SK-N-SH (cell line): ENCODE data around the gene CFAP251. TPM values are rescaled to one million over a fixed set of nuclear protein-coding genes. Genes with fewer than 3 reads are reported as not detected.

Source experiments
- CTCF ChIA-PET: fragments of 300-600, 350-600 bp; formaldehyde crosslinking; extraction: SDS; loops from one replicate; lab custom pipeline; 2021; lab: Yijun Ruan, JAX
- POLR2A ChIA-PET: fragments of 350-600 bp; sonication (Branson Sonifier 250); formaldehyde crosslinking; extraction: SDS; loops from one replicate; lab custom pipeline; 2020; ENCODE audit warnings: antibody characterized with exemption, inconsistent platforms; lab: Yijun Ruan, JAX
- DNase-seq: peaks from one replicate; pipeline ENCODE4 v3.0.0; 2012
- H2AFZ ChIP-seq: fragments of 200-600 bp; sonication (generic); 2 replicates; pipeline ENCODE4 v1.8.1; 2016; ENCODE audit warnings: antibody characterized with exemption, mild to moderate bottlenecking, low read depth
- H3F3A ChIP-seq: fragments of 200-600 bp; sonication (generic); replicated peaks from 2 replicates; pipeline ENCODE3; 2016; ENCODE audit warnings: antibody characterized with exemption, mild to moderate bottlenecking; ENCODE audit not compliant: insufficient read depth
- H3K27ac ChIP-seq, 2 experiments: fragments of 200-500 bp in 1 of 2; fragments of 200-600 bp in 1 of 2; sonication (Bioruptor generic) in 1 of 2; sonication (generic), shearing (Covaris generic) in 1 of 2; 2 replicates each; pipeline versions ENCODE4 v1.5.1 to v1.6.1; 2014 to 2016; ENCODE audit warnings: low read depth in 2 of 2, inconsistent platforms in 1 of 2, low read length in 1 of 2, mild to moderate bottlenecking in 1 of 2, mixed read lengths in 1 of 2
- H3K27me3 ChIP-seq: fragments of 200-600 bp; sonication (generic), shearing (Covaris generic); 2 replicates; pipeline ENCODE4 v1.6.1; 2016; ENCODE audit warnings: mixed run types; ENCODE audit not compliant: insufficient read depth
- H3K36me3 ChIP-seq, 2 experiments: fragments of 200-500 bp in 1 of 2; fragments of 200-600 bp in 1 of 2; sonication (Bioruptor generic) in 1 of 2; sonication (generic) in 1 of 2; replicated peaks in 1 of 2; 2 replicates each; pipeline versions ENCODE3 to v1.5.1; 2014 to 2016; ENCODE audit warnings: low read length in 1 of 2, mild to moderate bottlenecking in 1 of 2; ENCODE audit not compliant: insufficient read depth in 2 of 2, control insufficient read depth in 1 of 2
- H3K4me1 ChIP-seq, 2 experiments: fragments of 200-500 bp in 1 of 2; fragments of 200-600 bp in 1 of 2; sonication (Bioruptor generic) in 1 of 2; sonication (generic), shearing (Covaris generic) in 1 of 2; 2 replicates each; pipeline versions ENCODE4 v1.5.1 to v1.6.1; 2014 to 2016; ENCODE audit warnings: low read depth in 1 of 2, low read length in 1 of 2, mixed run types in 1 of 2; ENCODE audit not compliant: insufficient read depth in 2 of 2, control insufficient read depth in 1 of 2
- H3K4me2 ChIP-seq: fragments of 200-600 bp; sonication (generic), shearing (Covaris generic); 2 replicates; pipeline ENCODE4 v1.6.1; 2017; ENCODE audit warnings: mixed run types
- H3K4me3 ChIP-seq, 2 experiments: fragments of 200-500 bp in 1 of 2; fragments of 200-600 bp in 1 of 2; sonication (Bioruptor generic) in 1 of 2; sonication (generic), shearing (Covaris generic) in 1 of 2; 2 replicates each; pipeline versions ENCODE4 v1.5.1 to v1.8.1; 2014 to 2016; ENCODE audit warnings: low read depth in 2 of 2, inconsistent platforms in 1 of 2, low read length in 1 of 2, mild to moderate bottlenecking in 1 of 2, mixed read lengths in 1 of 2, moderate library complexity in 1 of 2
- H3K79me2 ChIP-seq: fragments of 200-600 bp; sonication (generic); 2 replicates; pipeline ENCODE4 v1.8.1; 2017; ENCODE audit warnings: mild to moderate bottlenecking; ENCODE audit not compliant: insufficient read depth
- H3K9ac ChIP-seq: fragments of 200-600 bp; sonication (generic); 2 replicates; pipeline ENCODE4 v1.6.1; 2017; ENCODE audit warnings: mixed run types
- H3K9me2 ChIP-seq: fragments of 200-600 bp; sonication (generic); 2 replicates; pipeline ENCODE4 v1.6.1; 2017; ENCODE audit warnings: mixed run types
- H3K9me3 ChIP-seq: fragments of 200-600 bp; sonication (generic); 2 replicates; pipeline ENCODE4 v1.6.1; 2017; ENCODE audit warnings: mixed run types, mild to moderate bottlenecking, moderate library complexity
- H4K20me1 ChIP-seq: fragments of 200-600 bp; sonication (generic); 2 replicates; pipeline ENCODE4 v1.6.1; 2017; ENCODE audit warnings: mild to moderate bottlenecking, mixed run types; ENCODE audit not compliant: insufficient read depth
- CHD2 ChIP-seq: fragments of 150-350 bp; IDR thresholded peaks from 2 replicates; pipeline ENCODE4 v1.6.1; 2018; ENCODE audit warnings: low read length; ENCODE audit not compliant: partially characterized antibody
- FOSL2 ChIP-seq: IDR thresholded peaks from 2 replicates; pipeline ENCODE4 v1.4.0; 2012; ENCODE audit warnings: low read depth, mild to moderate bottlenecking, moderate library complexity, borderline replicate concordance
- GABPA ChIP-seq: IDR thresholded peaks from 2 replicates; pipeline ENCODE4 v1.4.0; 2012; ENCODE audit warnings: low read depth, mild to moderate bottlenecking
- GATA2 ChIP-seq: sonication (generic); formaldehyde crosslinking; IDR thresholded peaks from 2 replicates; pipeline ENCODE4 v1.5.0; 2020; ENCODE audit warnings: mild to moderate bottlenecking, missing genetic modification reagents
- JUND ChIP-seq: IDR thresholded peaks from 2 replicates; pipeline ENCODE4 v1.4.0; 2012
- MXI1 ChIP-seq: IDR thresholded peaks from 2 replicates; pipeline ENCODE4 v1.6.1; 2012; ENCODE audit warnings: mild to moderate bottlenecking, low read depth, low read length, improper control_type of control experiment
- NFIC ChIP-seq: IDR thresholded peaks from 2 replicates; pipeline ENCODE4 v1.4.0; 2012; ENCODE audit warnings: borderline replicate concordance
- POLR2AphosphoS5 ChIP-seq: IDR thresholded peaks from 2 replicates; pipeline ENCODE4 v1.6.1; 2012; ENCODE audit warnings: low read depth, low read length
- RAD21 ChIP-seq: IDR thresholded peaks from 2 replicates; pipeline ENCODE4 v1.6.1; 2012; ENCODE audit warnings: mild to moderate bottlenecking, low read length
- RCOR1 ChIP-seq: fragments of 150-350 bp; IDR thresholded peaks from 2 replicates; pipeline ENCODE4 v1.6.1; 2017; ENCODE audit warnings: antibody characterized with exemption, low read length
- SIN3A ChIP-seq: IDR thresholded peaks from 2 replicates; pipeline ENCODE4 v1.6.1; 2012; ENCODE audit warnings: low read depth, mild to moderate bottlenecking, low read length, moderate library complexity, borderline replicate concordance
- SMC3 ChIP-seq: IDR thresholded peaks from 2 replicates; pipeline ENCODE4 v1.6.1; 2012; ENCODE audit warnings: low read depth, low read length, improper control_type of control experiment
- TAF1 ChIP-seq: IDR thresholded peaks from 2 replicates; pipeline ENCODE4 v1.6.1; 2012; ENCODE audit warnings: low read depth, mild to moderate bottlenecking, low read length, moderate library complexity, borderline replicate concordance
- TCF12 ChIP-seq: IDR thresholded peaks from 2 replicates; pipeline ENCODE4 v1.4.0; 2012
- TEAD4 ChIP-seq: IDR thresholded peaks from 2 replicates; pipeline ENCODE4 v1.4.0; 2012; ENCODE audit warnings: mild to moderate bottlenecking, borderline replicate concordance; ENCODE audit not compliant: insufficient read depth
- YY1 ChIP-seq: IDR thresholded peaks from 2 replicates; pipeline ENCODE4 v1.4.0; 2012; ENCODE audit warnings: low read depth, mild to moderate bottlenecking
- WGBS: methylation state at CpG from one replicate; pipeline ENCODE4 v1.1.6; 2017; ENCODE audit warnings: low lambda C conversion rate; 5-methylcytosine and 5-hydroxymethylcytosine counted together
- polyA plus RNA-seq, 3 experiments: library from polyadenylated mRNA; depleted of rRNA; stranded (reverse); fragments of >200 nt; gene quantifications; 2 replicates each; pipeline ENCODE4 v1.2.3, GENCODE V29; 2012
- TF ChIP-seq, protein P1 (sequence below): IDR thresholded peaks from 2 replicates; pipeline ENCODE4 v1.6.1; 2012; ENCODE audit warnings: mild to moderate bottlenecking, low read depth, low read length, moderate library complexity
- TF ChIP-seq, protein P2 (sequence below): IDR thresholded peaks from 2 replicates; pipeline ENCODE4 v1.4.0; 2012; ENCODE audit warnings: low read depth
- TF ChIP-seq, protein P3 (sequence below): fragments of 150-350 bp; IDR thresholded peaks from 2 replicates; pipeline ENCODE4 v1.6.1; 2017; ENCODE audit warnings: antibody characterized with exemption, low read length, low read depth, borderline replicate concordance

The CFAP251 gene
- polyA plus RNA-seq, 1 of the 3 experiments (the other 2 are of a cell fraction) = 5.7 TPM

GRCh38 chr12:122022393-122023338 is 104.3 kb downstream of the CFAP251 start:
- H3K36me3 ChIP-seq = no peaks in the 10 kb centered on the region
- H2AFZ ChIP-seq = no peak overlapping the region
- H3K4me3 ChIP-seq = peak overlapping the region; percentile 66 to 86
- H3K4me1 ChIP-seq = peaks cover 10 to 20% of the 10 kb centered on the region in 2 experiments; a peak in 2 of 4 replicates
- TF ChIP-seq TAF1 (peak; percentile 5; the same call in 1 of the 2 replicates), FOSL2 (no peak)
- TF ChIP-seq, all 33 proteins: peak for 1
- H3K27ac ChIP-seq = peak overlapping the region; percentile 69 to 93
- H3K4me2 ChIP-seq = peak overlapping the region; percentile 86
- H4K20me1 ChIP-seq = peaks cover 14% of the 10 kb centered on the region
- ChIA-PET POLR2A (interaction anchor here (1.1 to 1.2 kb wide), 2 partner anchors 134 to 220 kb away, joined by 3 to 4 read pairs; partner anchors contain the start of gene PSMD9), CTCF (interaction anchor here (1.3 to 2.6 kb wide), 5 partner anchors 9 to 228 kb away, joined by 3 to 16 read pairs (median 5); partner anchors contain the start of gene RHOF)
- peaks cover 10% of the 10 kb centered on the region for H3F3A ChIP-seq
- peaks cover 5% of the 10 kb centered on the region; the same call in 1 of the 2 replicates for H3K9me3 ChIP-seq
- WGBS = under 1% methylated on average over 27 of the region's 124 CpGs
- H3K27me3 ChIP-seq = no peaks in the 10 kb centered on the region
- no peaks in the 10 kb centered on the region for H3K9me2 ChIP-seq
- peak; percentile 82 for DNase-seq
- H3K79me2 ChIP-seq = peaks cover 67% of the 10 kb centered on the region
- H3K9ac ChIP-seq = peak overlapping the region; percentile 92

GRCh38 chr12:122023339-122024131 is 105.1 kb downstream of the CFAP251 start:
- Histone ChIP-seq H3K79me2 (peaks cover 76% of the 10 kb centered on the region), H3K9me3 (0 out of 2 replicates have a peak, but pooled peaks cover 5% of the 10 kb centered on the region), H2AFZ (no peak overlapping the region), H3K4me2 (peak overlapping the region; percentile 86), H3K9ac (peak overlapping the region; percentile 92), H3K9me2 (no peaks in the 10 kb centered on the region), H3K36me3 (no peaks in the 10 kb centered on the region), H4K20me1 (peaks cover 23% of the 10 kb centered on the region), H3F3A (peaks cover 10% of the 10 kb centered on the region), H3K27me3 (no peaks in the 10 kb centered on the region), H3K4me1 (peaks cover 19 to 25% of the 10 kb centered on the region in 2 experiments; a peak in 2 of 4 replicates), H3K4me3 (peak overlapping the region; percentile 66 to 86), H3K27ac (peak overlapping the region; percentile 69 to 93)
- WGBS = 1% methylated on average over 16 of the region's 43 CpGs
- POLR2A ChIA-PET = interaction anchor here (1.1 to 1.2 kb wide), 2 partner anchors 135 to 220 kb away, joined by 3 to 4 read pairs; partner anchors contain the start of gene PSMD9
- peak; percentile 87 for DNase-seq
- CTCF ChIA-PET = interaction anchor here (0.9 to 2.6 kb wide), 6 partner anchors 8 to 229 kb away, joined by 3 to 16 read pairs (median 4); partner anchors contain the start of gene RHOF
- no peak for TF ChIP-seq GABPA
- TF ChIP-seq SIN3A = peak; percentile 78; the same call in 1 of the 2 replicates
- TF ChIP-seq JUND = no peak
- no peak for TF ChIP-seq RAD21
- TF ChIP-seq POLR2AphosphoS5 = no peak; the same call in 1 of the 2 replicates
- TF ChIP-seq CHD2 = no peak
- TF ChIP-seq NFIC = no peak
- TF ChIP-seq, protein P1, sequence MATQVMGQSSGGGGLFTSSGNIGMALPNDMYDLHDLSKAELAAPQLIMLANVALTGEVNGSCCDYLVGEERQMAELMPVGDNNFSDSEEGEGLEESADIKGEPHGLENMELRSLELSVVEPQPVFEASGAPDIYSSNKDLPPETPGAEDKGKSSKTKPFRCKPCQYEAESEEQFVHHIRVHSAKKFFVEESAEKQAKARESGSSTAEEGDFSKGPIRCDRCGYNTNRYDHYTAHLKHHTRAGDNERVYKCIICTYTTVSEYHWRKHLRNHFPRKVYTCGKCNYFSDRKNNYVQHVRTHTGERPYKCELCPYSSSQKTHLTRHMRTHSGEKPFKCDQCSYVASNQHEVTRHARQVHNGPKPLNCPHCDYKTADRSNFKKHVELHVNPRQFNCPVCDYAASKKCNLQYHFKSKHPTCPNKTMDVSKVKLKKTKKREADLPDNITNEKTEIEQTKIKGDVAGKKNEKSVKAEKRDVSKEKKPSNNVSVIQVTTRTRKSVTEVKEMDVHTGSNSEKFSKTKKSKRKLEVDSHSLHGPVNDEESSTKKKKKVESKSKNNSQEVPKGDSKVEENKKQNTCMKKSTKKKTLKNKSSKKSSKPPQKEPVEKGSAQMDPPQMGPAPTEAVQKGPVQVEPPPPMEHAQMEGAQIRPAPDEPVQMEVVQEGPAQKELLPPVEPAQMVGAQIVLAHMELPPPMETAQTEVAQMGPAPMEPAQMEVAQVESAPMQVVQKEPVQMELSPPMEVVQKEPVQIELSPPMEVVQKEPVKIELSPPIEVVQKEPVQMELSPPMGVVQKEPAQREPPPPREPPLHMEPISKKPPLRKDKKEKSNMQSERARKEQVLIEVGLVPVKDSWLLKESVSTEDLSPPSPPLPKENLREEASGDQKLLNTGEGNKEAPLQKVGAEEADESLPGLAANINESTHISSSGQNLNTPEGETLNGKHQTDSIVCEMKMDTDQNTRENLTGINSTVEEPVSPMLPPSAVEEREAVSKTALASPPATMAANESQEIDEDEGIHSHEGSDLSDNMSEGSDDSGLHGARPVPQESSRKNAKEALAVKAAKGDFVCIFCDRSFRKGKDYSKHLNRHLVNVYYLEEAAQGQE = 0 out of 2 replicates have a peak, but pooled peaks have one; percentile 23
- TF ChIP-seq SMC3 = no peak
- TF ChIP-seq GATA2 = no peak
- TF ChIP-seq TAF1 = no peak; the same call in 1 of the 2 replicates
- TF ChIP-seq FOSL2 = no peak
- TF ChIP-seq, protein P2, sequence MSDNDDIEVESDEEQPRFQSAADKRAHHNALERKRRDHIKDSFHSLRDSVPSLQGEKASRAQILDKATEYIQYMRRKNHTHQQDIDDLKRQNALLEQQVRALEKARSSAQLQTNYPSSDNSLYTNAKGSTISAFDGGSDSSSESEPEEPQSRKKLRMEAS = peak; percentile 93
- TF ChIP-seq TEAD4 = no peak
- TF ChIP-seq, protein P3, sequence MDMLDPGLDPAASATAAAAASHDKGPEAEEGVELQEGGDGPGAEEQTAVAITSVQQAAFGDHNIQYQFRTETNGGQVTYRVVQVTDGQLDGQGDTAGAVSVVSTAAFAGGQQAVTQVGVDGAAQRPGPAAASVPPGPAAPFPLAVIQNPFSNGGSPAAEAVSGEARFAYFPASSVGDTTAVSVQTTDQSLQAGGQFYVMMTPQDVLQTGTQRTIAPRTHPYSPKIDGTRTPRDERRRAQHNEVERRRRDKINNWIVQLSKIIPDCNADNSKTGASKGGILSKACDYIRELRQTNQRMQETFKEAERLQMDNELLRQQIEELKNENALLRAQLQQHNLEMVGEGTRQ = no peak
- TF ChIP-seq MXI1 = peak; percentile 77
- peak; percentile 71 for TF ChIP-seq YY1
- TF ChIP-seq RCOR1 = no peak
- no peak; the same call in 1 of the 2 replicates for TF ChIP-seq TCF12
